ENCODE data around the gene CAPN11.

The CAPN11 gene

DNA sequence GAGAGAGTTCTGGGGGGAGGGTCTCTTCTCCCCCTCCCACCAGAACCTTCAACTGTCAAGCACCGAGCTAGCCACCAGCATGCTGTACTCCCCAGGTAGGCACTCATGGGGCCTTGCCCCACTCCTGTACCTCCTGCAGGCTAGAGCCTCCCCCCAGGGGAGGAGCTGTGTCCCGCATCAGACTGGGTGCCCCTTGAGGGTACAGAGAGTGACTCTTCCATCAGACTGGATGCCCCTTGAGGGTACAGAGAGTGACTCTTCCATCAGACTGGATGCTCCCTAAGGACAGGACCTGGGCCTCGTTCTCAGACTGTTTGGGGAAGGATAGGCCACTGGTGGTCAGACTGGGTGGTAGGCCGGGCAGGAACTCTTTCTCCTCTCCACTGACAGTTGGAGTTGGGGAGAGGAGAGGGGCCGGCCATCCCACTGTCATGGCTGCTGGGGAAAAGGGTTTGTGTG is at the start of gene CAPN11:
Gene CAPN11 (plus strand): TSS at position 51 of the 459 bp plus-strand sequence. CDS start 29 bp downstream, at position 80.
- no peak for DNase-seq (ENCODE audit: low read depth, low spot score)
- H3K4me3 ChIP-seq (ENCODE audit: low read depth, low read length) = no peak within 1 kb of the TSS
- TF ChIP-seq, protein P1, sequence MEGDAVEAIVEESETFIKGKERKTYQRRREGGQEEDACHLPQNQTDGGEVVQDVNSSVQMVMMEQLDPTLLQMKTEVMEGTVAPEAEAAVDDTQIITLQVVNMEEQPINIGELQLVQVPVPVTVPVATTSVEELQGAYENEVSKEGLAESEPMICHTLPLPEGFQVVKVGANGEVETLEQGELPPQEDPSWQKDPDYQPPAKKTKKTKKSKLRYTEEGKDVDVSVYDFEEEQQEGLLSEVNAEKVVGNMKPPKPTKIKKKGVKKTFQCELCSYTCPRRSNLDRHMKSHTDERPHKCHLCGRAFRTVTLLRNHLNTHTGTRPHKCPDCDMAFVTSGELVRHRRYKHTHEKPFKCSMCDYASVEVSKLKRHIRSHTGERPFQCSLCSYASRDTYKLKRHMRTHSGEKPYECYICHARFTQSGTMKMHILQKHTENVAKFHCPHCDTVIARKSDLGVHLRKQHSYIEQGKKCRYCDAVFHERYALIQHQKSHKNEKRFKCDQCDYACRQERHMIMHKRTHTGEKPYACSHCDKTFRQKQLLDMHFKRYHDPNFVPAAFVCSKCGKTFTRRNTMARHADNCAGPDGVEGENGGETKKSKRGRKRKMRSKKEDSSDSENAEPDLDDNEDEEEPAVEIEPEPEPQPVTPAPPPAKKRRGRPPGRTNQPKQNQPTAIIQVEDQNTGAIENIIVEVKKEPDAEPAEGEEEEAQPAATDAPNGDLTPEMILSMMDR (IDR thresholded peaks at IDR 0.05; ENCODE audit: low read depth, low read length) = no peak
- in situ Hi-C loops (cut with HindIII; ENCODE audit: low sequenced_read_pairs) = no loop called here

DNA sequence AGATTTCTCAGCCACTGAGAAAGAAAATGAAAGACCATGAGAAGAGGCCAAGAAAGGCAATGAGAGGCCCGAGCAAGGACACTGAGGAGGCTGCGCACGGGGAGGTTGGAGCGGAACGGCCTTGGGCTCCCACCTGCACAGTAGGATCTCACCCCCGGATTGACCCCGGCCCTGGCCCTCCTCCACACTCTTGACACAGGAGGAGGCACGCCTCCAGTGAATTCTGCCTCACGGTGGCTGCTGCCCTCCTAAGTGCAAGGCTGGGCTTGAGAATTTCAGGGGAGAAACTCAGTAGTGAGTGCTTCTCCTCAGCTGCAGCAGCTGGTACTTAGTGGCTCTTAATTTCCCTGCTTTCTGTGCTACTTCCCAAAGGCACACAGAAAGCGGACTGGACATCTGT is 49.4 kb upstream of the CAPN11 start:
- no peak for DNase-seq (ENCODE audit: low read depth, low spot score)
- no peak overlapping the region for H3K4me3 ChIP-seq (ENCODE audit: low read depth, low read length)
- in situ Hi-C loops (cut with HindIII; ENCODE audit: low sequenced_read_pairs) = no loop called here
- TF ChIP-seq, protein P1 (IDR thresholded peaks at IDR 0.05; ENCODE audit: low read depth, low read length) = no peak

DNA sequence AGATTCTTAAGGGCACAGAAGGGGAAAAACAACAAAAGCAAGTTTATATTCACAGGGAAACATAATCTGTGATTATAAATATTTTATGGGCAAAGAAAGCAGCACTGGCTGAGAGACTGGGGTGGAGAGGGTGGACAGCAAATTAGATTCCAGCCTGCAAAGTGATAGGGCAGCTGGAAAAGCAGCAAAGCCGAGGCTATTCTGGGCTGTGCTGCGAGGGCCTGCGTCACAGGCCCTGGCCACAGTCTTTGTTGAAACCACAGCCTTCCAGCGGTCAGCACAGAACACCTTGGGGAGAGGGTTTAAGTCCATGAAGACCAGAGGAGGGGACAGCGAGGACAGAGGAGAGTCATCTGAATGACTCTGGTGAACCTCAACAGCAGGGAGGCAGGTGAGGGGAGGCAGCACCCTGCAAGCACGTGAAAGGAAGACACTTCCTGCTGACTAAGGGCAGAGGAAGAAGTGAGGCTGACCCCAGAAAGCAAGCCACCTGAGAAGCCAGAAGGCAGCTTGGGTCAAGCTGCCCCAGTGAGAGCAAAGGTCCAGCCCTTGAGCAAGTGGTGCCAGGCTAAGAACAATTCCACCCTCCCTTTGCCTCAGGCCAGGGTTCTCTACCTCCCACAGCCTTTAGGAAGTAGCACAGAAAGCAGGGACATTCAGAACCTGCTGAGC is 48.5 kb upstream of the CAPN11 start:
- in situ Hi-C loops (cut with HindIII; ENCODE audit: low sequenced_read_pairs) = no loop called here
- no peak for DNase-seq (ENCODE audit: low read depth, low spot score)
- TF ChIP-seq, protein P1 (IDR thresholded peaks at IDR 0.05; ENCODE audit: low read depth, low read length) = no peak
- no peak overlapping the region for H3K4me3 ChIP-seq (ENCODE audit: low read depth, low read length)

DNA sequence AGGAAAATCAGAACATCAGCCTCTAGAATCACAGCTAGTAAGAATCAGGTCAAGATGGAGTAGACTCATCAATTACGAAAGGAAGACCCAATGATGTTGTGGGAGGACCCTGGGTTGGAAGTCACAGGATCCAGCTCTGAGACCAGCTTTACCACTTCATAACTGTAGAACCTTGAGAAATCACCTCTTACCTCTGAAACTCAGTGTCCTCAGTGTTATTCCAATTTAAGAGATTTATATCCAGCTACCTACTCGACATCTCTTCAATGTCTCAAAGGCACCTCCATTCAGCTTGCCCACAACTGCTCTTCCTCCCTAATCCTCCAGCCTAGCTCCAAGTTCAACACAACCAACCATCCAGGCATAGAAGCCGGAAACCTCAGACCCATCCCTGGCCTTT is 47.7 kb upstream of the CAPN11 start:
- TF ChIP-seq, protein P1 (IDR thresholded peaks at IDR 0.05; ENCODE audit: low read depth, low read length) = no peak
- DNase-seq (ENCODE audit: low read depth, low spot score) = no peak
- in situ Hi-C loops (cut with HindIII; ENCODE audit: low sequenced_read_pairs) = no loop called here
- H3K4me3 ChIP-seq (ENCODE audit: low read depth, low read length) = no peak overlapping the region

DNA sequence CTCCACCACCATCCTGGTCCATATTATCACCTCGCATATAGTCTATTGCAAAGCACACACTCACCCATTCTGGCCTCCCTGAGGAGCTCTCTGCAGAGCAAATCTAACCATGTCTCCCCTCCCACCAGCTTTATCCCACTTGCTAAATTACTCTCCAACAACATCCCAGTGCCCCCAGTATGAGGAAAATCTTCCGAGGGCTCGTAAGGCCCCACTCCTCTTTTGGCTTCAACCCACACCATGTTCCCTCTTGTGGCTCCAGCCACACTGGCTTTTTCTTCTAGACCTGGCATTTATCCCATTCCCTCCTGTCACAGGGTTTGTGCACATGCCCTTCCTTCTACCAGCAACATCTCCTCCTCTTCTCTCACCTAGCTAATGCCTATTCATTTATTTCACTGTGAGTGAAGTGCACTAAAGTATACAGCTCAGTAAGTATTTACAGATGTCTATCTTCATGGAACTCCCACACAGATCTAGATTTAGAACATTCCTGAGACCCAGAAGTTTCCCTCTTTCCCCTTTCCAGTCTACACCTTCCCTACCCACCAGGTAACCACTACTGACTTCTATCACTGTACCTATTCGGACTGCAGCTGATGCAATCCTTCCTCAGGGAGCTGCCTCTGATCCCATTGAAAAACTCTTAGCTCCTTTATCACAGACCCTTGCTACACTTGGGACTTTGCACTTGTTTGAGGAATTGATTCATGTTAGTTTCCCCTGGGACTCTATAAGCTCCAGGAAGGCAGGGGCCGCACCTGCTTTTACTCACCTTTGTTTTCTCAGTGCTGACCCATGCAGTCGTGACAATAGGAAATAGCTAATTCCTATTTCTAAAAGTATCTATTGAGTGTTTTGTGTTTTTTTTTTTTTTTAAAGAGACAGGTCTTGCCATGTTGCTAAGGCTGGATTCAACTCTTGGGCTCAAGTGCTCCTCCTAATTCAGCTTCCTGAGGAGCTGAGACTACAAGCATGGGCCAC is 46.9 kb upstream of the CAPN11 start:
- TF ChIP-seq, protein P1 (IDR thresholded peaks at IDR 0.05; ENCODE audit: low read depth, low read length) = no peak
- DNase-seq (ENCODE audit: low read depth, low spot score) = no peak
- in situ Hi-C loops (cut with HindIII; ENCODE audit: low sequenced_read_pairs) = no loop called here
- H3K4me3 ChIP-seq (ENCODE audit: low read depth, low read length) = no peak overlapping the region

DNA sequence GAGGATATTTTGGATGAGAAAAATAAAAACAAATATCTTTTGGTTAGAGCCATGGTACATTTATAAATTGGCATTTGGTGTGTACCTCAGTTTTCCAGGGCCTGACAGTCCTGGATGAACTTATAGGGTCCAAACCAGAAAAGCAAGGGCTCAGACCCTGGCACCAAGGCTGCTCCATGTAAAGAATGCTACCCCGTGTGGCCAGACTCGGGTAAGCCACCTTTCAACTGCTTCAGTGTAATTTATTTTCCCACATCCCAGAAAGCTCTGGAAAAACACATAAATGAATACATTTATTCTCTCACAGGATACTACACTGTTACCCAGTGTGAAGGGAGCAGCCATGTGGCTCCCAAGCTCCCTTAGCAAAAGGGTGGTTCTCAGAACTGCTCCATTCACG is 45.2 kb upstream of the CAPN11 start:
- TF ChIP-seq, protein P1 (IDR thresholded peaks at IDR 0.05; ENCODE audit: low read depth, low read length) = peak; percentile 36
- in situ Hi-C loops (cut with HindIII; ENCODE audit: low sequenced_read_pairs) = no loop called here
- no peak for DNase-seq (ENCODE audit: low read depth, low spot score)
- no peak overlapping the region for H3K4me3 ChIP-seq (ENCODE audit: low read depth, low read length)

Measured in astrocyte of the spinal cord (primary cell).